ENCODE measurements around the gene ANKS3.

ANKS3 gene

GRCh38 chr16:4733747-4734062 is 366 bp downstream of the ANKS3 start:
- FAIRE-seq, result no peak
- DNase-seq (ENCODE audit: extremely low spot score, insufficient read length, low read depth), result no peak

GRCh38 chr16:4733211-4733742 is 794 bp downstream of the ANKS3 start:
- no peak for FAIRE-seq

GRCh38 chr16:4729876-4730275 is 4.2 kb downstream of the ANKS3 start:
- no peak for DNase-seq (ENCODE audit: extremely low spot score, insufficient read length, low read depth)
- FAIRE-seq, result no peak

More at GRCh38 chr16:4733211-4733742, 794 bp downstream of the ANKS3 start:
- no peak for DNase-seq (ENCODE audit: extremely low spot score, insufficient read length, low read depth)

GRCh38 chr16:4728676-4729075 is 5.4 kb downstream of the ANKS3 start:
- FAIRE-seq (no peak), DNase-seq (ENCODE audit: extremely low spot score, insufficient read length, low read depth) (no peak)

GRCh38 chr16:4726616-4727015 is 7.5 kb downstream of the ANKS3 start:
- DNase-seq (ENCODE audit: extremely low spot score, insufficient read length, low read depth), result no peak
- no peak for FAIRE-seq

GRCh38 chr16:4724661-4725270 is 9.3 kb downstream of the ANKS3 start:
- DNase-seq (ENCODE audit: extremely low spot score, insufficient read length, low read depth) (no peak), FAIRE-seq (no peak)

GRCh38 chr16:4723071-4723767 is 10.9 kb downstream of the ANKS3 start:
- FAIRE-seq, result no peak
- no peak for DNase-seq (ENCODE audit: extremely low spot score, insufficient read length, low read depth)

- DNase-seq (ENCODE audit: extremely low spot score, insufficient read length, low read depth), result no peak
- FAIRE-seq, result no peak
These were observed 15.6 kb downstream of the ANKS3 start for GRCh38 chr16:4718466-4718865.

GRCh38 chr16:4714996-4715395 is 19.1 kb downstream of the ANKS3 start:
- no peak for FAIRE-seq
- no peak for DNase-seq (ENCODE audit: extremely low spot score, insufficient read length, low read depth)

- FAIRE-seq (no peak), DNase-seq (ENCODE audit: extremely low spot score, insufficient read length, low read depth) (no peak)
These were observed 20.2 kb downstream of the ANKS3 start for GRCh38 chr16:4713663-4714501.

- FAIRE-seq, result no peak
- no peak for DNase-seq (ENCODE audit: extremely low spot score, insufficient read length, low read depth)
These were observed 24.6 kb downstream of the ANKS3 start for GRCh38 chr16:4709481-4709880.

GRCh38 chr16:4706871-4707270 is 27.2 kb downstream of the ANKS3 start:
- FAIRE-seq (no peak), DNase-seq (ENCODE audit: extremely low spot score, insufficient read length, low read depth) (no peak)

GRCh38 chr16:4704913-4705312 is 29.2 kb downstream of the ANKS3 start:
- no peak for FAIRE-seq
- DNase-seq (ENCODE audit: extremely low spot score, insufficient read length, low read depth), result no peak

GRCh38 chr16:4704491-4704890 is 29.6 kb downstream of the ANKS3 start:
- FAIRE-seq (no peak), DNase-seq (ENCODE audit: extremely low spot score, insufficient read length, low read depth) (no peak)

GRCh38 chr16:4703906-4704305 is 30.2 kb downstream of the ANKS3 start:
- FAIRE-seq (no peak), DNase-seq (ENCODE audit: extremely low spot score, insufficient read length, low read depth) (no peak)

- FAIRE-seq (peak; percentile 58), DNase-seq (ENCODE audit: extremely low spot score, insufficient read length, low read depth) (no peak)
These were observed 31.6 kb downstream of the ANKS3 start for GRCh38 chr16:4702466-4702808.

- DNase-seq (ENCODE audit: extremely low spot score, insufficient read length, low read depth) (no peak), FAIRE-seq (no peak)
These were observed 32.1 kb downstream of the ANKS3 start for GRCh38 chr16:4701791-4702465.

GRCh38 chr16:4700997-4701743 is 32.9 kb downstream of the ANKS3 start:
- DNase-seq (ENCODE audit: extremely low spot score, insufficient read length, low read depth) (no peak), FAIRE-seq (no peak)

GRCh38 chr16:4700380-4700996 is 33.6 kb downstream of the ANKS3 start:
- FAIRE-seq (no peak), DNase-seq (ENCODE audit: extremely low spot score, insufficient read length, low read depth) (no peak)

All from GM18507 (cell line).